ENCODE data around the gene SGCG.
A peak's percentile ranks its signal among the peaks of the same experiment; 100 is the strongest.
"Not testable (repeated sequence)": the region's sequence is repeated elsewhere in the genome, so short reads cannot be mapped to it uniquely, and the experiment has no call there.

SGCG gene

DNA sequence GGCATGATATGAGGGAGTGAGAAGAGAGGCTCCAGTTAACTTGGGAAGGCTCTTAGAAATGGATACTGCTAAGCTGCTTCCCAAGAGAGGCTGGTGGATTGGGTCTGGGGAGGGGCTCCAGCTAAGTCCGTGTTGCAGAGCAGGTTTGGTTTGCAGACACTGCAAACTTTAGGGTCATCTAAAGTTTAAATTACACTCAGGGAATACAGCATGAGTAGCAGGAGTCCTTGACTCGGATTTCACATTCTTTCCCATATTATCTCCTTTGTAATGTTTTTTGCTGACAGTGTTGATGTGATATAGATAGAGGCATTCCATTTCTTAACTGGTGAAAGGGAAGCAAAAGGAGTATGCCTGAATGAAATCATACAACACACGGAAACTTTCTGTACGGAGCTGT is 31.9 kb downstream of the SGCG start:
- no peak for DNase-seq

DNA sequence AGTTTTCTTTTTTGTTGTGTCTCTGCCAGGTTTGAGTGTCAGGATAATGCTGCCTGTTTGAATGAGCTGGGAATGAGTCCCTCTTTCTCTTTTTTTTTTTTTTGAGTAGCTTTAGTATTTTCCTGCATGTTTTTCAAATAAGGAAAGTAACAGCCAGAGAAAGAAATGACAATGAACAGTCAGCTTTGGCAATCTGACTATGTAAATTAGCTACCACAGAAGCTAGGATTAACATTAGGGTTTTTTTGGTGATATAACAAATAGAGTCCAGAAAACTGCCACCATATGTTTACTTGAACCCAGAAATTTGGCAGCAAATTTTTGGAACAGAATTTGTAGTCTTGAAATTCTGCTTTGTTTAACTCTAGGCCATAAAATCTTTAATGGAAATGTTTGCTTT is 50.5 kb downstream of the SGCG start:
- DNase-seq = no peak

DNA sequence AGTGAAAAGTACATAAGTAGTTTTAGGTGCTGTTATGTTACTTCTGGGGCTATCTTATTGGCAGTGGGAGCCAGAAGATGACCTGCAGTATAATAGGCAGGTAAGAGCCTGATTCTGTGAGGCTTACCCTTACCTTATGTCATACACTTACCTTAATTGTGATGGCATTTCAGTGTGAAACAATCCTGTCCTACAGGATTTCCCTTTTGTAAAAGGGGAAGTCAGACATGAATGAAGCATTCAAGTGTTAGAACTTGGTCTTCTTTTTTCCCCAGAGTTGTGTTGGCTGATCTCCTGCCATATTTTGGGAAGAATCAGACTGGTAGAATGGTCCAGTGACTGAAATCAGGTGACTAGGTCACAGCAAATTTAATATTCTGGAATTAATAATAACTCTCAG is 55.2 kb downstream of the SGCG start:
- DNase-seq = no peak

DNA sequence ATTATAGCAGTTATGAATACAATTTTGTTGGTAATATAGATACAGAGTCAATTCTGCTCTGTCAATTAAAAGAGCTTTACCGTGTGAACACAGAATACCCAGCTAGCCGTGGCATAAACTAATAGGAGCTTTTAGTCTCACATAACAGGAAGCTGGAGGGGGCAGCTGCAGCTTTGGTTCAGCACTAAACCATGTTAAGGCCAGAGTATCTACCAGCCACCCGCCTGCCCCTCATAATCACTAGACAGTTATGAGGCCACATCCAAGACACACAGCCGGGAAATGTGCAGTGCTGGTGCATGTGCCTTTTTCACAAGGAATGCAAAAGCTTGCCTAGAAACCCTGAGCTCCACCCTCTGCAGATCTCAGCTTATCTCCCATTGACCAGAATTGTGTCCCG is 62.3 kb downstream of the SGCG start:
- DNase-seq = no peak

DNA sequence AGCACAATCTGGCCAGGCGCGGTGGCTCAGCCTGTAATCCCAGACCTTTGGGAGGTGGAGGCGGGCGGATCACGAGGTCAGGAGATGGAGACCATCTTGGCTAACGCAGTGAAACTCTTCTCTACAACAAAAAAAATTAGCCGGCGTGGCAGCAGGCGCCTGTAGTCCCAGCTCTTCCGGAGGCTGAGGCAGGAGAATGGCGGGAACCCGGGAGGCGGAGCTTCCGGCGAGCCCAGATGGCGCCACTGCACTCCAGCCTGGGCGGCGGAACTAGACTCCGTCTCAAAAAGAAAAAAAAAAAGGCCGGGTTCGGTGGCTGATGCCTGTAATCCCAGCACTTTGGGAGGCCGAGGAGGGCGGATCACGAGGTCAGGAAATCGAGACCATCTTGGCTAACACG is 67.6 kb downstream of the SGCG start:
- not testable (repeated sequence) for DNase-seq

DNA sequence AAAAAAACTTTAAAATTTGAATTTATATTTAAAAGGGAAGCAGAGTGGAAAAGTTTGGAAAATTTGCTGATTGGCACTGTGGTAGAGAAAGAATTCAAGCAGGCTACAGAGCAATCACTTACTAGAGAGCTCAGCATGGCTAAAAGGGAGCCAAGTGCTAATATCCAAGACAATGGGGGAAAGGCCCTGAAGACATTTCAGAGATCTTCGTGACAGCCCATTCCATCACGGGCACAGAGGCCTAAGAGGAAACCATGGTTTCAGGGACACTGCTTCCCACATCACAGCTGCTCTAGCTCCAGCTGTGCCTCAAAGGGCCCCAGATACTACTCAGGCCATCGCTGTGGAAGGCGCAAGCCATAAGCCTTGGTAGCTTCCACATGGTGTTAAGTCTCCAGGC is 73.7 kb downstream of the SGCG start:
- DNase-seq = no peak

DNA sequence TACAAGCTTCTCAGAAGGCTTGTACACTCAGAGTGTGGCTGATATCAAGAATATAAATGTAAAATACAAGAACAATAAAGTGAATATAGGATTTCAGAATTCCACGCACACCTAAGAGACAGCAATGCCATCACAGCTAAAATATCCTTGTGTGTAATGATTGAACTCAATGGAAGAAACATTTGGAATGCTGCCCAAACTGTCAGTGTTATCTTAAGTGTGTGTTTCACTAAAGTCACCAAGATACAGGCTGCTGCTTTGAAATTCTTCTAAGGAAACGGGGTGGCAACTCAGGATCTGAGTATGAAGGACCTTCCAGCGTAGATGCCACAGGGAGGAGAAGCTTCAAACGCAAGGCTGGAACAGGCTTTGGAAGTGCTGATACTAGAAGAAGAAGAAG is 86.8 kb downstream of the SGCG start:
- DNase-seq = no peak

DNA sequence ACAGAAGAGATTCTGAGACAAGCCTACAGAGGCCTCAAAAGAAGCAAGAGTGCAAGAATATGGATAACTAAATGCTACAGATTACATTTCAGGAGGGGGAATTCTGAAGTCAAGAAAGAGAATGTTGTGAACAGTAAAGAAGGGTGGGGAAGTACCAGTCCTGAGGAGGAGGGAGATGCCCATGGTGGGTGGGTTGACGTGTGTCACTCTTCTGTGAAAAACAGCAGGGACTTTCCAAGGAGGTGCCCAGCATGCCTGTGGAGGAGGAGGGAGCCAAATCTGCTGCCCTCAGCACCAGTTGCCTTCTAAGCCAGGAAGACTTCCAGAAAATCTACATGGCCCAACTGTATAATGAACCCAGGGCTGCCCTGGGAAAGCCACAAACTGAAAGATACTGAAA is 87.7 kb downstream of the SGCG start:
- no peak for DNase-seq

DNA sequence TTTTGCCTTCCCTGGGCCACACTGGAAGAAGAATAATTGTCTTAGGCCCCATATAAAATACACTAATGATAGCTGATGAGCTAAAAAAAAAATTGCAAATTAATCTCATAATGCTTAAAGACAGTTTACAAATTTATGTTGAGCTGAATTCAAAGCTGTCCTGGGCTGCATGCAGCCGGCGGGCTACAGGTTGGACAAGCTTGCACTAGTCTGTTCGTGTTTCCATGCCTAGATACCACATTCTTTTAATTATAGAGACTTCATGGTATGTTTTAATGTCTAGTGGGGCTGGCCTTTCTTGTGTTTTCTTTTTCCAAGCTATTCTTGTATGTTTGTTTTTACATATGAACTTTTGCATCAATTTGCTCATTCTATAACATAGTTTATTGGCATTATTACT is 90.6 kb downstream of the SGCG start:
- DNase-seq = no peak

DNA sequence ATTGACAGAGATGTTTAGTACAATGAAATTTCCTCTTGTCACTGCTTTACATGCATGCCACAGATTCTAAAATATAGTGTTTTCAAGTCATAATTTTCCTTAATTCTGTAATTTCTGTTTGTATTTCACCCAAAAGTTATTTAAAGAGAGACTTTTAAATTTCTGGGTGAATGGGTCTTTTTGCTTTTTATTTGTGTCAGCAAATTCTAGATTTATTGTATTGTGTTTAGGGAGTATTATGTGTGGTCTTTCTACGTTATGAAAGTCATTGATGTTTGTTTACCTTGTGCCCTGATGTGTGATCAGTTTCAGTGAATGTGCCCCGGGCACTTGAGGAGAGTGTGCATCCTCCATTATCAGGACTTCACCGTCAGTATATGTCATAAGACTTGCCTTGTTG is 92.7 kb downstream of the SGCG start:
- DNase-seq = no peak

DNA sequence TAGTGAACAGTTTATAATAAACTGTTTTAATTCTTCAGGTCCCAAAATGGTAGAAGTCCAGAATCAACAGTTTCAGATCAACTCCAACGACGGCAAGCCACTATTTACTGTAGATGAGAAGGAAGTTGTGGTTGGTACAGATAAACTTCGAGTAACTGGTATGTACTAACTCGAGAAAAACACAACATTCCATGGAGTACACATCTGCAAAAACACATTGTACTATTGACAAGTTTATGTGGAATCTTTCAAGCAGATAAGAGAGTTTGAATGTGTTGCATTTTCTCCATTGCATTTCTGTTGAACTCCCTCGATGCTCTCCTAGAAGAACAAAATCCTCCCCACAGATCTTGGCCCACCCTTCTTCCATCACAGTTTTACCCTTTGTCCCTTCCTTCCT is 98.5 kb downstream of the SGCG start:
- no peak for DNase-seq

DNA sequence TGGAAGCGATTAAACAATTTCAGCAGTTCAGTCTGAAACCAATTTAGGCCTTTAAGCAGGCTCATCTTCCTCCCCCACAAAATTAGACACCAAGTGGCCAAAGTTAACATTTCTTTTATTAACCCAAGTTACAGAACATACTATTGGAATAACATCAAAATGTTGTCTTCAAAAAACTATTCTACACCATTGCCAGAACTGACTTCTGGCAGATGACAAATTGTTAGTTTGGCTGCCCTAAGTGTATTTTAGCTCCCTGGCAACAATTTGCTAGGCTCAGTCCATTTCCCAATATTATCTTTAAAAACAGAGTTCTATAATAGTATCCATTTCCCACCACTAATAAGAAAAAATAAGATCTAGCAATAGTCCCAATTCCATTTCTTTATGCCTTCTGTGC is 107.8 kb downstream of the SGCG start:
- no peak for DNase-seq

DNA sequence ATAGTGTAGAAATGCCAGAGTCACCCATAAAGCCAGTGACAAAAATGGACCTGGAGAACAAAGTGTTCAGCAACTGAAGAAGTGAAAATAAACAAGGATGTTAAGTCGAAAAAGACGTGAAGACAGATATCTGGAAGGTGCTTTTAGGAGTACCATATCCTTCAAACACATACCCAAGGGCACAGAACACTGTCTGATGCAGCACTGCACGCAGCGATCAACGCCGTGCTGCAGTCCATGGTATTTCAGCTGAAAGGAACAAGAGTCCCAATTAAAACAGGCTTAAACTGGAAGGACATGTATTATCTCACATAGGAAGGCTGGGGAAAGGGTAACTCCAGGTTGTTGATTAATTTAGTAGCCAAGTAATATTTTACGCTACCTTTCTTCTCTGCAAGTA is 108.2 kb downstream of the SGCG start:
- DNase-seq = no peak

DNA sequence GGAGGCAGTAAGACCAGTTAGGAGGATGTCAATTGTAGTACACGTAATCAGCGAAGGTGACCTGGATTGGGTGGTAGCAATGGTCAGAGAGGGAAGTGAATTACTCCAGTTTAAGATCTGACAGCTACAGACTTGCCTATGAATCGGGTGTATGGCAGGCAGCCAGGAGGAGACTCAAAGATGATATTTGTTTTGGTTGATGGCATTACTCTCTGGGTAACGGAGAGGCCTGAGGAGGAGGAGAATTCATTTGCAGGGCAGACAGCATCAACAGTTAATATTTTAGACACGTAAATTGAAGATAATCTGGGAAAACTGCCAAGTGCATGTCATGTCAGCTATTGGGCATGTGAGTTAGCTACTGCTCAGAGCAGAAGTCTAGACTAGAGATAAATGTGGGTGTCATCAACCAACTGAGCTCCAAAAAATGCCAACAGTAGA is 109.2 kb downstream of the SGCG start:
- DNase-seq = no peak

DNA sequence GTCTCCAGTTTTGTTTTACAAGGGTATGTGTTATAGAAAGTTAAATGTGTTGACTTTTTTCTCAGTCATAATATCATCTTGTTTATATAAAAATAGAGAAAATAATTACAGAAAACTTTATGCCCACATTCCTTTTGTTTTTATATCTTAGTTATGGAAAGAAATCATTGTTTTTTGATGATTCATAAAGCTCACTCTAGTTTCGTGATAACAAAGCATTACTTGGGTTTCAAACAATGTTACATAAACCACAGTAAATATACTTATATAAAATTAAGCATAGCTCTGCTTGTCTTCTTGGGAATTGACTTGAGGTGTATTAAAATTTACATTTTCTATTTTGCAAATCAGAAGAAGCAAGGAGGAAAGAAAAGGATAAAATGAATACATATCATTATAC is 111.8 kb downstream of the SGCG start:
- no peak for DNase-seq

DNA sequence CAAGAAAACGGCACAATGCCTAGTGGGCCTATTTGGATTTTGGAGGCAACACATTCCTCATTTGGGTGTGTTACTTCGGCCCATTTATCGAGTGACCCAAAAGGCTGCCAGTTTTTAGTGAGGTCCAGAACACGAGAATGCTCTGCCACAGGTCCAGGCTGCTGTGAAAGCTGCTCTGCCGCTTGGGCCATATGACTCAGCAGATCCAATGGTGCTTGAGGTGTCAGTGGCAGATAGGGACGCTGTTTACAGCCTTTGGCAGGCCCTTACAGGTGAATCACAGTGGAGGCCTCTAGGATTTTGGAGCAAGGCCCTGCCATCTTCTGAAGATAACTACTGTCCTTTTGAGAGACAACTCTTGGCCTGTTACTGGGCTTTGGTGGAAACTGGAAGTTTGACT is 134.1 kb downstream of the SGCG start:
- not testable (repeated sequence) for DNase-seq

DNA sequence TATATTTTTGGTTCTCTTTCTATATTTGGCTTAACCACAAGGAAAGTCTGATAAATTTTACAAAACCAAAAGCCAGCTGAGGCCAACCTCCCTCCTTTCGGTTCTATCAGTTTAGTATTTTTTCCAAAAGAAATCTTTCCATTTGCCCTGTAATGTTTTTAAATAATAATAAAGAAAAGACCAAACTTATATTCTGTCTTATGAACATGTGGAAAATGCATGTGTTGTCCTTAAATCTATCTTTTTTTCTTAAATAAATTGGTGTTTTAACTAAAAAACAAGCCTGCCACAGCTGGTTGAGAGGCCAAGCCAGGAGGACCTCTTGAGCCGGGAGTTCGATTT is 139.1 kb downstream of the SGCG start:
- DNase-seq = no peak

DNA sequence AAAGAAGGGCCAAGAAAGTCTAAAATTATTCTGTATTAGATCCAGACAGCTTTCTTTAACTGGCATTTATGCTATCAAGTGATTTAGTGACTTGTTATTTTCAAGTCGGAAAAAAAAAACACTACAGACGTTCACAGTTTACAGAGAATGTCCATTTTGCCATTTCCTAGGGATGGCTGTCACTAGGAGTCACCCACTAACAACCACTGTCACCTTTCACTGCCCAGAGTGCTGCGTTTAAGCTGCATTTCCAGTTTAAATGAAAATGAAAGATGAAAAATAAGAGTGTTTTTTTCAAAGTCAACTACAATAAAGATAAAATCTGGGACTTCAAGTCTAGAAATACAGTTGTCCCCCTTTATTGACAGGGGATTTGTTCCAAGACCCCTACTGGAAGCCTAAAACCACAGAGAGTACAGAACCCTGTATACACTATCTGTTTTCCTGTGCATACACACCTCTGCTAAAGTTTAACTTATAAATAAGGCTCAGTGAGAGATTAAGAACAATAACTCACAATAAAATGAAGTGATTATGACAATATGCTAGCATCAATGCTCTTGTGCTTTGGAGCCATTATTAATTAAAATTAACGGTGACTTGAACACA is 140.3 kb downstream of the SGCG start:
- no peak for DNase-seq

DNA sequence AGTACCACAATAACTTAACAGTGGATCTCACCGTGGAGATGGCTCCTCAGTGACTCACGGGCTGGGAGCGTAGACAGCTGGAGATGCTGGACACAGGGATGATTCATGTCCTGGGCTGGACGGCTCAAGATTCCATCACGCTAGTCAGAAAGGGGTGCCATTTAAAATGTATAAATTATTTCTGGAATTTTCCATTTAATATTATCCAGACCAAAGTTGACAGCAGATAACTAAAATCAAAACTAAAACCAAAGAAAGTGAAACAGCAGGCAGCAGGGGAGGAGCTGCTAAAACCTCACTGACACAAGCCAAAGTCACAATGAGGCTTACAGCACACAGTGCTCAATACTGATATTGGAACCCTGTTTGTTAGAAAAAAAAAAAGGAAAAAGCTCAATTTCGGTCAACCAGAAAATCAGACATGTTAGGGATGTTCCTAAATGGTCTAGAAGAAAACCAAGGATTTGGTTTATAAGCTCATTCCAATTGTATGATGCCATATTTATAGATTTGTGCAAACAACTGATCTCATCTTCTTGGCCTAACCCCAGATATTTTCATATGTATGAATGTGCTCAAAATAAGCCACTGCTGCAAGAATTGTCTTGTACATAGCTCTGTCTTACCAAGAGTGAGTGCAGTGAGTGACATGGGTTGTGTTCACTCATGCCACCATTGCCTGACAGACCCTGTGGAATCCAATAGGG is 140.9 kb downstream of the SGCG start:
- DNase-seq = peak; percentile 1

DNA sequence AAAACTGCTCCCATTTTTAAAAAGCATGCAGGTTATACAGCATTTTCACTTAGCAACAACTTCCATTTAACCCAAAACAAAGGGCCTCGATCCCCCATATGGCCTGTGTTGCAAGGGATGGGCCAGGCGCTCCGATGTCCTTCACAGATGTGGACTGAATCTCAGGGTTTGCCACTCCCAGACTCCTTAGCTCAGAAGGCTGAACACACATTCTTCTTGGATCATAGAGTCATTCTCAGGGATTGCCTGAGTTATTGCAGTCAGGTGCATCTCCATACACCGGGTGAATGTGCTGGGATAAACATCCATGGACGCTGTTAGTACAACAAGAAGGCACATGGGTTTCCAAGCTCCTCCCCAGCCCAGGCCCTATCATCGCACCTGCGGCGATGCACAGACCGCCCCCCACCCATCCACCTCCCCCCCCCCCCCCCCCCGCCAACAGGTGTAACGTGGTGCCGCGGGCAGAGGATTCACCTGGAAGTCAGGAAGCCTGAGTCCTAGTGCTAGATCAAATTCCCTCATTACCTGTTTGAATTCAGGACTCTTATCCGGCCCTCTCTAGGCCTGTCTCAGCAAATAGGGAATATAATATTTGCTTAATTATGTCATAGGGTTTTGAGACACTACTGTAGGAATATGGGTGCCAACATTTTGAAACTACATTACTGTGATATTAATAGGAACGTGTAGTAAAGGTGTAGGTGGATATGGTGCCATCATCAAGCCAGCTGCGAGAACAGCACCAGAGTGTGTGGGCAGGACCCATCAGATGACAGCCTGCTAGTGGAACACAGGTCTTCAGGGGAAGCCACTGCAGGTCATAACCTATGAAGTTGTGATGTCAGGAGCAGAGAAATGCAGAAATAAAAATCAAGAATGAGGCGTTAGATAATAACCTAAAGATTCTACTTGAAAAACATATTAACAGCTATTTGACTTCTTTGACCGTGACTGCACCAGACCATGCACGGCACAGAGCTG is 141.9 kb downstream of the SGCG start:
- DNase-seq = no peak

DNA sequence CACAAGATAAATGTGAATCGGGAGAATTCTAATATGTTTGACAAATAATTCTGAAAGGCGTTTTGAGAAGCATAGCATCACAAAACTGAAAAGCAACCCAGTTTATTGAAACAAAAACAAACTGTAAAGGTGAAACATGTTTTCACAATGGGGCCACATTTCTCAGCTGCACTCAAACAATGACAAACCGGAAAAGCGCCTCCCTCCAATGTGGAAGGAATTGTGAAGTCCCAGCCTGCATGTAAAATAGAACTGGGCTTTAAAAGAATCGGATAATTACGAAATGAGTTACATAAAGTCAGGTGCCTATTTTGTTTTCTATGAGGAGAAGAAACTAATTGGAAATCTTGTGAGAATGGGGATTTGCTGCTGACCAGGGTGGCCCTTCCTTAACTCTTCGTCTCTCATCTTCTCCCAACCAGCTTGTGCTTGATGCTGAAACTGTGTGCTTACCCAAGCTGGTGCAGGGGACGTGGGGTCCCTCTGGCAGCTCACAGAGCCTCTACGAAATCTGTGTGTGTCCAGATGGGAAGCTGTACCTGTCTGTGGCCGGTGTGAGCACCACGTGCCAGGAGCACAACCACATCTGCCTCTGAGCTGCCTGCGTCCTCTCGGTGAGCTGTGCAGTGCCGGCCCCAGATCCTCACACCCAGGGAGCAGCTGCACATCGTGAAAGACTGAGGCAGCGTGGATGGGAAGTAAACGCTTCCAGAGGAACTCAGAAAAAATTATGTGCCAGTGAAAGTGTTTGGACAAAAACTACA is 143.3 kb downstream of the SGCG start:
- DNase-seq = no peak

DNA sequence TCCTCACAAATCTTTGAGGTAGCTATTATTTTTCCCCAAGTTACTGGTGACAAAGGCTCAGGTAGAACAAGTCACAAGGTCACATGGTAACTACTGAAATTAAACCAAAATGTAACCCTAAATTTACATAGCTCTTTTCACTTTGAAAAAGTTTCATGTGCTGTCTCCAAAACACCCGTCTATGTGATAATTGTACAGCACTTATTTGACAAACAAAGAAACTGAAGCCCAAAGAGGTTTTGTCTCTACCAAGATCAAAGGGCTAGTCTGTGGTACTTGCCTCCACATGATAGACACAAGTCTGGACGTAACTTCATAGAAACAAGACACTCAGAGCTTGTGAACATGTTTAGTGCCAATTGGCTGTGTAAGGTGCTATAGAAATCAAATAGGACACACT is 144.4 kb downstream of the SGCG start:
- DNase-seq = no peak

DNA sequence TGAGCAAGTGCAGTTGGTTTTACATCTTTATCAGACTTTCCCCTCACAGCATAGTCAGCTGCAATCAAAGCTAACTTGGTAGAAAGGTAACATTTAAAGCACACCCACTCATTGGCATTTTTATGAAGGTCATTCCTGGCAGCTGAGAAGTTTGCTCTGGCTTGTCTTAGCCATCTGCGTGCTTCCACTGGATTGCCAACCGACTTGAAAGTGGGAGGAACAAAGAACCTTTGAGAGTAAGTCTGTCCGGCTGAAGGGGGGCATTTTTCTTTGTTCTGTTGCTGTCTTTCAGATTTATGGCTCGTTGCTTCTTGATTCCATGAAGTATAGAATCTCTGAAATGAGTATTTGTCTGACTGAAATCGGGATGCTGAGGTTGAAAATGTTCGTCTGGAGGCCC is 149.6 kb downstream of the SGCG start:
- no peak for DNase-seq

All from central memory CD4-positive, alpha-beta T cell (primary cell).